Epidermal melanocyte (primary cell): ENCODE measurements around the gene WDR82.

ENCODE experiments used
- DNase-seq: peaks from one replicate; pipeline ENCODE4 v3.0.0; 2011; ENCODE audit warnings: low spot score; ENCODE audit not compliant: insufficient read length

The WDR82 gene

DNA sequence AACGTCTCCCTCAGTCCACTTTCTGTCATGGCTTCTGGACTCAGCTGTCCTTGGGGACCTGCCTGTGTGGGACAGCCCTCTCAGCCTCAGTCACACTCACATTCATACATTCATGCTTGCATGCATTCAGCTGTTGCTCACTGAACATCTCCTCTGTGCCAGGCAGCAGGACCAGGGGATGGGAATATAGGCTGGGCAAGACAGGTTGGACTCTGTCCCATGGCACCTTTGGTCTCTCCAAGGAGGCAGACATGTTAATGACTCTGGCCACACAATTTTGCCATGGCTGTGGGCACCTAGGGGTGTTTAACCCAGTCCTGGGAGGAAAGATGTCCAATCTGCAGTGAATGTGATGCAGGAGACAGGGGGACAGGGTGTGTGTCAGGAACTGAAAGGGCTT is 29.9 kb upstream of the WDR82 start:
- DNase-seq: no peak

DNA sequence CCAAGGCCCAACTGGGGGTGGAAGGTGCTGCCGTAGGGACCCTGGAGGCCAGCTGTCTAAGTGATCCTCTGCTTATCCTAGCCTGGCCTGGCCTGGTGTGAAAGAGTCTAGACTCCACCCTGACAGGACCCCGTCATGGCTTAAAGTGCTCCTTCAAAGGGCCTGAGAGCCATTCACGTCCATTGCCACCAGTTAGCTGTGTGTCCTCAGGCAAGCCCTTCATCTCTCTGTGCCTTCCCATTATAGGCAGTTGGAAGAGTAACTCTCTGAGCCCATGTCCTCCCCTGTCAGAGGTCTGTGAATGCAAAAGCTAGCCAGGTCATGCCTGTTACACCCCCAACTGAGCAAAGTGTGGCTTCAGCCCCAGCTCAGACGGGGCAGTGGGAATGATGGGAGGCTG is 28.5 kb upstream of the WDR82 start:
- no peak for DNase-seq

DNA sequence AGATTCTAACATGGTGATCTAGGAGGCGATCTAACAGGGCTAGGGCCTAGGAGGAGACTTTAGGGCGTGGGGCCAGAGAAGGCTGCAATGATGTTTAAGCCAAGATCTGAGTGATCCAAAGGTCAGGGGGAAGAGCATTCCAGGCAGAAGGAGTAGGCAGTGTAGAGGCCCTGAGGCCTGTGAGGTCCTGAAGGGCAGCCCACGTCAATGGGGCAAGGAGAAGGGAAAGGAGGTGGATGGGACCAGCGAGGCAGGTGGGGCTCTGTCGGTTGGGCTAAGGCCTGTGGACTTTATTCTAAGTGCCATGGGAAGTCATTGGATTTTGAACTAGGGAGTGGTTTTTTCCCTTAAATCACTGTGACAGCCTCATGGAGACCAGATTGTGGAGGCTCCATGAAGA is 27.5 kb upstream of the WDR82 start:
- no peak for DNase-seq

DNA sequence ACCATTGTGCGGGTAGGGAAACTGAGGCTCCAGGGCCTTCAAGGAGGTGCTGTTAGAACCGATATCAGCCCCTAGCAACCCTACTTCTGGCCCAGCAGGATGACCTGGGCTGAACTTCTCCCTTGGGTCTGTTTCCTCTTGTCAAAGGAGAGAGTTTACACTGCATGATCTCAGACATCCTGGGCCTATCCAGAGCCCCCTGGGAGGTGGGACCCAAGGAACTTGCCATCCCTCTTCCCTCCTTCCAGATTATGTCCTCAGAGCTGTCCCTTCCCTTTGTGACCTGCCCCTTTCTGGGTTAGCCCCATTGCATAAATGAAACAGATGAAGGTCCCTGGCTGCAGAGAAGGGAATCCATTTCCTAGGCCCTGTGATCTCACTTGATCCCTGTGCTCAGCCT is 25.4 kb upstream of the WDR82 start:
- no peak for DNase-seq

DNA sequence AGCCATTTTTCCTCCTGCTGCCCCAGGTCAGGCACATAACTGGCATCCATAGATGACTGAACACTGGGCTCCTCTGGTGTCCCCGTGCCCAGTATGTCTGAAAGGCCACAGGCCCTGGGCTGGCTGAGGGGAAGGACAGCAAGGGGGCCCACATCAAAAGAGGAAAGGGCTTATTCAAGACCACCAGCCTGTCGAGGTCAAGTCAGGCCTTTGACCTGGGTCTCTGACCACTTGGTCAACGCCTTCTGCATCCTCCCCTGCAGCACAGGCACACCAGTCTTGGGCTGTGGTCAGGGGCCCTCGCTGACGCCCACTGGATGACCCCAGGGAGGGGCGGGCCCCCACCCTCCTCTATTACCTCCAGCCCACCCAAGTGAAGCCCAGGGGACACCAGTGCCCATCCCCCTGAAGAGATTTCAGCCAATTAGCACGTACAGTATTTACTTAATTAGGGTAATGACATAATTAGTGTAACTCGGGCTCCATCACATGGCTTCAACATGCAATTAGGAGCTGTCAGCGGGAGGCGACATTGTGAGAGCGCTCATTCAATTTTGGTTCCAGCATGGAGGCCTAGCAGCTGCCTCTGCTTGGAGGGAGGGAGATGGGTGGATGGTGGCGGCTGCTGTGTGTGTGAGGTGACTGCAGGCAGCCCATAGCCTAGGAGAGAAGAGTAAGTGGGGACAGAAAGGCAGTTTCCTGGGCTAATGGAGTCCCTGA is 24.1 kb upstream of the WDR82 start:
- no peak for DNase-seq

- DNase-seq: no peak
Observed at GRCh38 chr3:52299879-52300611, 21.6 kb upstream of the WDR82 start.

GRCh38 chr3:52299247-52299878 is 20.9 kb upstream of the WDR82 start:
- no peak for DNase-seq

GRCh38 chr3:52298149-52299098 is 20.0 kb upstream of the WDR82 start:
- DNase-seq: no peak

DNA sequence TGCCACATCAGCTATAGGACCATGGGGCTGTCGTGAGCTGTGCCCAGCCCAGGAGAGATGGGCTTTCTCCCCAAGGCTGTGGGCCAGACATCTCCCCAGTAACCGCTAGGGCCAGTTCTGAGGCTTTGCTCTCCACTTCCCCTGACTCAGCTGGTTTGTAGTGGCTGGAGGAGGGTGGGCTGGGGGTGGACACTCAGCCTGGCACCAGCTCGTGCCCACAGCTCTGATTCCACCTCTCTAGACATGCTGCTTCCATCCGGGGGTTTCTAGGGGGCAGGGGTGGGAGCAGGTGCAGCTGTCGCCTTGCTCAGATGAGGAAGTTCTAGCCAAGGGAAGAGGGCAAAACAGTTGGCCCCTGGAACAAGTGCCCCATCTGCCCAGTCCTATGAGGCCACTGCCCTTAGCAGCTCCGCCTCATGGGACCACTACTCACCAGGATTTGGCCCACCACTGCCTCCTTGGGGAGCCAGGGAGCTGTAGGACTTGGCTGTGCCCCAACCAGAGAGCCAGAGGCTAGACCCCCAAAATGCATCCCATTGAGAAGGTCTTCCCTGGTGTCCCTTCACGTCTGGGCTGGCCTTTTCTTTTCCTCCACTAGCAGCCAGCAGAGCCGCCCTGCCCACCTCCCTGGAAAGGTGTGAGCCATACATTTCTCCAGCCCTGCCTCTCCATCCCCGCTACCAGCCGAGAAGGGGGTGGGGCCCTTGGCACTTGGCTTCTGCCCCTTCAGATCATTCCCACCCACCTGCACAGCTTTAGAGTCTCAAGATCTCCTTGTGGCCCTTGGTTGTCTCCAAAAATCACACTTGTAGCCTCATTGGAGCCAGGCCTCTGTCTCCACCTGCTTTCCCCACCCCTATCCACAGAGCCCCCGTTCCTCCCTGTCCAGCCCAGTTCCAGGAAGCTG is 19.0 kb upstream of the WDR82 start:
- DNase-seq: no peak

DNA sequence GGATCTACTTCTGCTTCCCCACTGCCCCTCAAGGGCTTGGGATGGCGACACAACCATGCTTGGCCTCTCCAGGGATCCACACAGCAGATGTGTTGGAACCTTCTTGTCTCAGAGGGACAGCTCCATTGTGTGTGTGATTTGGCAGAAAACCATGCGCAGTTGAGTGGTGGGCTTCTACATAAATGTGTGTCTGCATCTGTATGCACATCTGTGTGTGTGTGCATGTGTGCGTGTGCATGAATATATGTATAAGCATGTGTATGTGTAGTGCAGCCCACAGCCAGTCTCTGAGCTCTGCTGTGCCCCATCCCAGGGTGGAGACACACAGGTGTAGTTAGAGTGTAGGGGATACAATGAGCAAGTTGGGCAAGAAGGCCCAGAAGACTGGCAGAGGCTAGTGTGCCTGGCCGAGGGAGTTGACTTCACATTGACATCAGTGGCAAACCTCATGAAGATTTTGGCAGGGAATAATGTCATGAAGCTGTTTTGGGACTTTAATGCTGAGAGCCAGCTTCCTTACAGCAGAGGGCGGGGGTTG is 17.3 kb upstream of the WDR82 start:
- DNase-seq: no peak

DNA sequence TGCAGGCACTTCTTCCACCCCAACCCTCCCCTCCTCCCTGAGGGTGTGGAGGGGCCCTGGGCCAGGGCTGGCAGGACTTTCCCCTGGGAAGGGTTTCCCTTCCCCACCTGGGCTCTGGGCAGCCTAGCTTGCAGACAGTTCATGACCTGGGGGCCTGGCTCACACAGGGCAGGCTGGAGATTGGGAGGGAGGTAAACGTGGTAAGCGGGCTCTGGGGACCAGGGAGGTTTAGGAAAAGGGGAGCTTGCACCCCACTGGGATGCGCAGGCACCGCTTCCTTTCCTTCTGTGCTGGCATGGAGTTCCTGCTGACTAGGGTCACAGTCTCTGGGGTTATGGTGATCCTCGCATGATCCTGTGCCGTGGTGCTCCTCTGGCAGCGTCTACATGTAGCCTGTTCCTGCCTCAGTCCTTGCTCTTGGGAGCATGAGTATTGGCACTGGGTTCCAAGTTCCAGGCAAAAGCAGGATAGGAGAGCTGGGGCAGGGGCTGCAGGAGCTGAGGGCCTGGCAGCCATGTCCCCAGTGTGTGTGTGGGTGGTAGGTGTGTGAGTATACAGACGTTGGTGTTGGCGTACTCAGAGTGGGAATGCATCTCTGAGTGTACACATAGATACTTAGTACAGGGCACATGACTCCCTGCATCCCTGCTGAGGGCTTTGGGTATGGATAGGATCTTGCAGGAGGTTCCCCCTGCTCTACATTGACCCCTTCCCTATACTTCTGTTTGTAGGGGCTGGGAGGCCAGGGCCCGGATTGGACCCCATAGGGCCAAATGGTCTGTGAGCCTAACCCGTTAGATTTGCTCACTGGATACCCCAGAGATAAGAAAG is 16.1 kb upstream of the WDR82 start:
- DNase-seq: no peak

DNA sequence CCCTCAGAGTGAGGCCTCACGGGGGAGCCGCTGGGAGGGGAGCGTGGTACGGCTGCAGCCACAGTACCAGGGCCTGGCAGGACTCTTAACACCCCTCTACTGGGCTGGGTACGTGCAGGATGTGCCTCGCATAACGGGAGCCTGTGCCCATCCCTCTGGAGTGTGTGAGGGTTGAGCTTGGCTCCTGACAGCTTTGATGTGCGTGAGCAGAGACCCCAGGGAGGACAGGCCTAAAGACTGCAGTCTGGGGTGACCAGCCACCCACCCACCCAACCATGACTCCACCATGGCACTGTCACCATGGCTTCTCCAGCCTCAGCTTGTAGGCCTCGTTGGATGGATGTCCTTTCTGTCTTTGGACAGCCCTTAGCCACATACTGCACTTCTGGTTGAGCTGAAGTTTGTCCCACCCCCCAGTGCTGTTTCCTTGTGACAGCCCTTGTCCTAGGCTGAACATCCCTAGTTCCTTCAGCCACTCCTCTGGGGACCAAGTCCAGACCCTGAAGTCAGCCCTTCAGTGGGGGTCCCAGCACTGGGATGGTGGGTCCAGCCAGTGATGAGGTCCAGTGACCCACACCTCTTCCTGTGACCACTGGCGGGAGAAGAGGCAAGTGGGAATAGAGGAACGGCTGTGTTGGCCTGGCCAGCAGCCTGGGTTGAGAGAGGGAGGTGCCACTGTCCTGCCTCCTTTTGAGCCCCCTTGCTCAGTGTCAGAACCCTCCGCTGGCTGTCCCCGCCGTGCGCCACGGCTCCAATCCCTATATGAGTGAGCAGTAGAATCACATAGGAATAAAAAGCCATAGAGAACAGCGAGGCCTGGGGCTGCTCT is 15.3 kb upstream of the WDR82 start:
- no peak for DNase-seq

DNA sequence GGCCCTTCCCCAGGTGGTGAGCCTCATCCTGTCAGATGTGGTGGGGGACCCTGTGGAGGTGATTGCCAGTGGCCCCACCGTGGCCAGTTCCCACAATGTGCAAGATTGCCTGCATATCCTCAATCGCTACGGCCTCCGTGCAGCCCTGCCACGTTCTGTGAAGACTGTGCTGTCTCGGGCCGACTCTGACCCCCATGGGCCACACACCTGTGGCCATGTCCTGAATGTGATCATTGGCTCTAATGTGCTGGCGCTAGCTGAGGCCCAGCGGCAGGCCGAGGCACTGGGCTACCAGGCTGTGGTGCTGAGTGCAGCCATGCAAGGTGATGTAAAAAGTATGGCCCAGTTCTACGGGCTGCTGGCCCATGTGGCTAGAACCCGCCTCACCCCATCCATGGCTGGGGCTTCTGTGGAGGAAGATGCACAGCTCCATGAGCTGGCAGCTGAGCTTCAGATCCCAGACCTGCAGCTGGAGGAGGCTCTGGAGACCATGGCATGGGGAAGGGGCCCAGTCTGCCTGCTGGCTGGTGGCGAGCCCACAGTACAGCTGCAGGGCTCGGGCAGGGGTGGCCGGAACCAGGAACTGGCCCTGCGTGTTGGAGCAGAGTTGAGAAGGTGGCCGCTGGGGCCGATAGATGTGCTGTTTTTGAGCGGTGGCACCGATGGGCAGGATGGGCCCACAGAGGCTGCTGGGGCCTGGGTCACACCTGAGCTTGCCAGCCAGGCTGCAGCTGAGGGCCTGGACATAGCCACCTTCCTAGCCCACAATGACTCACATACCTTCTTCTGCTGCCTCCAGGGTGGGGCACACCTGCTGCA is 14.0 kb upstream of the WDR82 start:
- DNase-seq: no peak

GRCh38 chr3:52291508-52292181 is 13.2 kb upstream of the WDR82 start:
- no peak for DNase-seq

DNA sequence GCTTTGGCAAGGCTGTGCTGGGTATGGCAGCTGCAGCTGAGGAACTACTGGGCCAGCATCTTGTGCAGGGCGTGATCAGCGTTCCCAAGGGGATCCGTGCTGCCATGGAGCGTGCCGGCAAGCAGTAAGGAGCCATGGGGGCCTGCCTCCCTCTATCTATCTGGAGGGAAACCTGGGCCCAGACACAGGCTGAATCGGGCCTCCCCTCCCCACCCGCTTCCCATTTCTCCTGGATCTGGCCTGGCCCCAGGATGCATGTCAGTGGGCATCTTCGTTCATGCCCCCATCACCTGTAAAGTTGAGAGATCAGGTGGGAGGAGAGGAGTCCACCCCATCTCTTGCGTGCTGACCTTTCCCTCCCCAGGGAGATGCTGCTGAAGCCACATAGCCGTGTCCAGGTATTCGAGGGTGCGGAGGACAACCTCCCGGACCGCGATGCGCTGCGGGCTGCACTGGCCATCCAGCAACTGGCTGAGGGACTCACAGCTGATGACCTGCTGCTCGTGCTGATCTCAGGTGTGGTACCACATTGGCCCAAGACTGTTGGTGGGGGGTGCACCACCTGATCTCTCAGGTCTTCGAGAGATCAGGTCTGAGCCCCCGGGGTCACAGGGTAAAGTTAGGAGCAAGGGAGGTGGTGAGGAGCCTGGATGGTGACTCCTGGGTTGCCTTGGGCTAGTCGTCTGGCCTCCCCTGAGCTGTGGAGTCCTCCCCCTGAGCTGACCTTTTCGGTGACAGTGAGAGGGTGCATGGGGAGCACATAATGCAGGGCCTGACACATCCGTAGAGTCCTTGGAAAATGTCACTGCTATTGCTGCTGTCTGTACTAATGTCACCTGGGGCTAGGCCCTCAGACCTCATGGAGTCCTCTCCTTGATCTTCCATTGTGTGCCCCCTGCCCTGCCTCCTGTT is 12.4 kb upstream of the WDR82 start:
- no peak for DNase-seq
